ENCODE measurements around the gene MUC2.

- TF ChIP-seq POLR2AphosphoS5 (IDR thresholded peaks at IDR 0.05; ENCODE audit: low read depth) (no peak), CTCF (conservative IDR thresholded peaks at IDR 0.05; ENCODE audit: low read depth in 2 of 2) (no peak), EZH2phosphoT487 (IDR thresholded peaks at IDR 0.05; ENCODE audit: unreplicated experiment) (no peak), REST (IDR thresholded peaks at IDR 0.05; ENCODE audit: unreplicated experiment) (no peak), EZH2 (IDR thresholded peaks at IDR 0.05; ENCODE audit: low read depth, unreplicated experiment) (no peak)
These were observed 35.4 kb downstream of the MUC2 start for GRCh38 chr11:1109918-1110705.
